ENCODE results near the gene EGF.
"Not testable (repeated sequence)": the region's sequence is repeated elsewhere in the genome, so short reads cannot be mapped to it uniquely, and the experiment has no call there.

GRCh38 chr4:110039164-110039563 lies 126.5 kb downstream of the EGF start:
- not testable (repeated sequence) for TF ChIP-seq CTCF (IDR thresholded peaks at IDR 0.05; ENCODE audit: insufficient read depth, low read length); POLR2AphosphoS5 (IDR thresholded peaks at IDR 0.05; ENCODE audit: low read depth); REST (IDR thresholded peaks at IDR 0.05; ENCODE audit: insufficient replicate concordance, low read depth); GABPA (IDR thresholded peaks at IDR 0.05; ENCODE audit: low read depth); SPI1 (IDR thresholded peaks at IDR 0.05; ENCODE audit: borderline replicate concordance, low read depth)

Measured in HL-60 (cell line).